Duodenal mucosa (tissue), 2 donors: ENCODE measurements around the gene WNT8B.
A peak's percentile ranks its signal among the peaks of the same experiment; 100 is the strongest.

Experiments used
- H3K27ac ChIP-seq: one replicate; pipeline ENCODE4 v1.7.0; 2013; ENCODE audit warnings: low read depth, low read length
- H3K27me3 ChIP-seq, 2 donors: one replicate each; pipeline ENCODE4 v1.7.0; 2013; ENCODE audit warnings: low read length in 2 of 2, control low read depth in 1 of 2; ENCODE audit not compliant: insufficient read depth in 2 of 2, control insufficient read depth in 1 of 2
- H3K36me3 ChIP-seq, 2 donors: one replicate each; pipeline ENCODE4 v1.7.0; 2013; ENCODE audit warnings: low read length in 2 of 2, control low read depth in 1 of 2; ENCODE audit not compliant: insufficient read depth in 2 of 2, control insufficient read depth in 1 of 2
- H3K4me1 ChIP-seq, 2 donors: one replicate each; pipeline ENCODE4 v1.7.0; 2013; ENCODE audit warnings: low read length in 2 of 2, control low read depth in 1 of 2; ENCODE audit not compliant: insufficient read depth in 2 of 2, control insufficient read depth in 1 of 2
- H3K4me3 ChIP-seq, 2 donors: one replicate each; pipeline ENCODE4 v1.7.0; 2013; ENCODE audit warnings: low read length in 2 of 2, low read depth in 1 of 2
- H3K9ac ChIP-seq, 2 donors: one replicate each; pipeline ENCODE4 v1.7.0; 2013; ENCODE audit warnings: low read length in 2 of 2, low read depth in 1 of 2
- H3K9me3 ChIP-seq, 2 donors: one replicate each; pipeline ENCODE4 v1.7.0; 2013; ENCODE audit warnings: low read length in 2 of 2, control low read depth in 1 of 2; ENCODE audit not compliant: control insufficient read depth in 1 of 2

The WNT8B gene

GRCh38 chr10:100501423-100501822 is 38.6 kb downstream of the WNT8B start:
- peaks cover 24 to 59% of the 10 kb centered on the region in 2 donors for H3K36me3 ChIP-seq
- H3K27me3 ChIP-seq = no peaks in the 10 kb centered on the region
- H3K9ac ChIP-seq = no peak overlapping the region
- H3K27ac ChIP-seq = no peak overlapping the region
- no peak overlapping the region for H3K4me3 ChIP-seq
- H3K4me1 ChIP-seq = no peaks in the 10 kb centered on the region
- H3K9me3 ChIP-seq = no peaks in the 10 kb centered on the region

- Histone ChIP-seq H3K36me3 (peaks cover 24 to 59% of the 10 kb centered on the region in 2 donors), H3K27me3 (no peaks in the 10 kb centered on the region), H3K4me1 (no peaks in the 10 kb centered on the region), H3K27ac (no peak overlapping the region), H3K4me3 (no peak overlapping the region), H3K9me3 (no peaks in the 10 kb centered on the region), H3K9ac (no peak overlapping the region)
These were observed 40.2 kb downstream of the WNT8B start for GRCh38 chr10:100502926-100503494.

- no peak overlapping the region for H3K9ac ChIP-seq
- H3K4me1 ChIP-seq = no peaks in the 10 kb centered on the region
- H3K36me3 ChIP-seq = peaks cover 22 to 49% of the 10 kb centered on the region in 2 donors
- H3K27me3 ChIP-seq = no peaks in the 10 kb centered on the region
- no peak overlapping the region for H3K4me3 ChIP-seq
- no peaks in the 10 kb centered on the region for H3K9me3 ChIP-seq
- H3K27ac ChIP-seq = no peak overlapping the region
These were observed 41.3 kb downstream of the WNT8B start for GRCh38 chr10:100504096-100504495.

- no peaks in the 10 kb centered on the region for H3K27me3 ChIP-seq
- no peak overlapping the region for H3K4me3 ChIP-seq
- no peak overlapping the region for H3K9ac ChIP-seq
- H3K9me3 ChIP-seq = no peaks in the 10 kb centered on the region
- H3K27ac ChIP-seq = no peak overlapping the region
- peaks cover 13 to 41% of the 10 kb centered on the region in 2 donors for H3K36me3 ChIP-seq
- H3K4me1 ChIP-seq = no peaks in the 10 kb centered on the region
These were observed 42.4 kb downstream of the WNT8B start for GRCh38 chr10:100505164-100505563.

GRCh38 chr10:100506596-100507356 is 44.0 kb downstream of the WNT8B start:
- Histone ChIP-seq H3K27me3 (no peaks in the 10 kb centered on the region), H3K9ac (no peak overlapping the region), H3K27ac (no peak overlapping the region), H3K4me1 (no peaks in the 10 kb centered on the region), H3K36me3 (peaks cover 12 to 35% of the 10 kb centered on the region in 2 donors), H3K9me3 (no peaks in the 10 kb centered on the region), H3K4me3 (no peak overlapping the region)

GRCh38 chr10:100507357-100507732 is 44.5 kb downstream of the WNT8B start:
- Histone ChIP-seq H3K9me3 (no peaks in the 10 kb centered on the region), H3K27me3 (no peaks in the 10 kb centered on the region), H3K4me1 (no peaks in the 10 kb centered on the region), H3K4me3 (no peak overlapping the region), H3K36me3 (peaks cover 7 to 29% of the 10 kb centered on the region in 2 donors), H3K9ac (no peak overlapping the region), H3K27ac (no peak overlapping the region)

GRCh38 chr10:100508266-100508665 is 45.5 kb downstream of the WNT8B start:
- H3K27me3 ChIP-seq = no peaks in the 10 kb centered on the region
- H3K9ac ChIP-seq = peak overlapping the region in 1 of 2 donors; percentile 24
- H3K36me3 ChIP-seq = peaks cover 7 to 26% of the 10 kb centered on the region in 2 donors
- H3K4me3 ChIP-seq = no peak overlapping the region
- H3K9me3 ChIP-seq = no peaks in the 10 kb centered on the region
- no peak overlapping the region for H3K27ac ChIP-seq
- H3K4me1 ChIP-seq = no peaks in the 10 kb centered on the region

- Histone ChIP-seq H3K4me3 (no peak overlapping the region), H3K9me3 (no peaks in the 10 kb centered on the region), H3K4me1 (no peaks in the 10 kb centered on the region), H3K9ac (peak overlapping the region in 1 of 2 donors; percentile 24), H3K36me3 (peaks cover 7 to 26% of the 10 kb centered on the region in 2 donors), H3K27me3 (no peaks in the 10 kb centered on the region), H3K27ac (no peak overlapping the region)
These were observed 45.9 kb downstream of the WNT8B start for GRCh38 chr10:100508691-100509150.

- Histone ChIP-seq H3K9ac (no peak overlapping the region), H3K27ac (no peak overlapping the region), H3K9me3 (no peaks in the 10 kb centered on the region), H3K4me1 (no peaks in the 10 kb centered on the region), H3K4me3 (no peak overlapping the region), H3K36me3 (peaks cover 7 to 26% of the 10 kb centered on the region in 2 donors), H3K27me3 (no peaks in the 10 kb centered on the region)
These were observed 46.5 kb downstream of the WNT8B start for GRCh38 chr10:100509241-100509840.
